Neutrophil (primary cell): ENCODE data around the gene EXOC3L1.

Experiments
- H3K27ac ChIP-seq: fragments of 200-600 bp; sonication (generic); 2 replicates; pipeline ENCODE4 v1.5.1; 2016; ENCODE audit warnings: mild to moderate bottlenecking, moderate library complexity
- H3K27me3 ChIP-seq: fragments of 200-600 bp; sonication (generic); 2 replicates; pipeline ENCODE4 v1.6.0; 2016; ENCODE audit warnings: mild to moderate bottlenecking
- H3K36me3 ChIP-seq: fragments of 200-600 bp; sonication (generic); 2 replicates; pipeline ENCODE4 v1.5.1; 2017
- H3K4me1 ChIP-seq, 2 experiments: fragments of 200-600 bp in 1 of 2; sonication (generic) in 1 of 2; 1 replicate in 1 of 2; 2 replicates in 1 of 2; pipeline versions ENCODE4 v1.5.1 to v1.6.1; 2013 to 2016; ENCODE audit warnings: low read depth in 1 of 2, low read length in 1 of 2, mild to moderate bottlenecking in 1 of 2, moderate library complexity in 1 of 2; ENCODE audit not compliant: control insufficient read depth in 1 of 2, insufficient read depth in 1 of 2
- H3K4me3 ChIP-seq, 2 experiments: fragments of 200-600 bp in 1 of 2; sonication (generic) in 1 of 2; 1 replicate in 1 of 2; 2 replicates in 1 of 2; pipeline ENCODE4 v1.5.1; 2013 to 2016; ENCODE audit warnings: low read depth in 1 of 2, low read length in 1 of 2, mild to moderate bottlenecking in 1 of 2, moderate library complexity in 1 of 2
- H3K9me3 ChIP-seq: fragments of 200-600 bp; sonication (generic); 2 replicates; pipeline ENCODE4 v1.5.1; 2016
- CTCF ChIP-seq: fragments of 200-600 bp; sonication (generic); IDR thresholded peaks from 2 replicates; pipeline ENCODE4 v1.5.1; 2016; ENCODE audit warnings: antibody characterized with exemption

Gene EXOC3L1

GRCh38 chr16:67192781-67193361 is 2.9 kb upstream of the EXOC3L1 start:
- Histone ChIP-seq H3K4me1 (peaks cover 21 to 26% of the 10 kb centered on the region in 2 experiments), H3K4me3 (peak overlapping the region; percentile 79 to 97), H3K9me3 (no peaks in the 10 kb centered on the region), H3K36me3 (peaks cover 46% of the 10 kb centered on the region), H3K27ac (peak overlapping the region; percentile 81), H3K27me3 (no peaks in the 10 kb centered on the region)
- TF ChIP-seq CTCF = no peak

GRCh38 chr16:67191995-67192681 is 2.2 kb upstream of the EXOC3L1 start, which contains the start of gene E2F4:
Gene E2F4 (plus strand): TSS chr16:67192155. CDS start chr16:67192228, 73 bp downstream.
- Histone ChIP-seq H3K36me3 (peaks cover 38% of the 10 kb centered on the region), H3K27me3 (peaks cover under 1% of the 10 kb centered on the region), H3K4me1 (peaks cover 21 to 26% of the 10 kb centered on the region in 2 experiments), H3K27ac (peak within 1 kb of the TSS; percentile 81), H3K9me3 (no peaks in the 10 kb centered on the region), H3K4me3 (peak within 1 kb of the TSS; percentile 79 to 97)
- peak; percentile 53 for TF ChIP-seq CTCF

- Histone ChIP-seq H3K9me3 (no peaks in the 10 kb centered on the region), H3K27me3 (peaks cover 7% of the 10 kb centered on the region), H3K4me1 (peaks cover 21 to 26% of the 10 kb centered on the region in 2 experiments), H3K36me3 (peaks cover 32% of the 10 kb centered on the region), H3K4me3 (peak overlapping the region; percentile 79 to 97), H3K27ac (peak overlapping the region; percentile 81)
- TF ChIP-seq CTCF = no peak
Measured at GRCh38 chr16:67191411-67191994, 1.6 kb upstream of the EXOC3L1 start.

GRCh38 chr16:67190448-67191399 is 788 bp upstream of the EXOC3L1 start:
- H3K27ac ChIP-seq = no peak overlapping the region
- TF ChIP-seq CTCF = no peak
- H3K9me3 ChIP-seq = no peaks in the 10 kb centered on the region
- peaks cover 14% of the 10 kb centered on the region for H3K27me3 ChIP-seq
- H3K36me3 ChIP-seq = peaks cover 24% of the 10 kb centered on the region
- H3K4me3 ChIP-seq = no peak overlapping the region
- H3K4me1 ChIP-seq = peaks cover 24 to 28% of the 10 kb centered on the region in 2 experiments

GRCh38 chr16:67188798-67189197 is 1.1 kb downstream of the EXOC3L1 start:
- H3K27me3 ChIP-seq = peaks cover 30% of the 10 kb centered on the region
- peaks cover 40 to 42% of the 10 kb centered on the region in 2 experiments for H3K4me1 ChIP-seq
- H3K9me3 ChIP-seq = no peaks in the 10 kb centered on the region
- no peak overlapping the region for H3K27ac ChIP-seq
- no peak for TF ChIP-seq CTCF
- peaks cover 5% of the 10 kb centered on the region for H3K36me3 ChIP-seq
- H3K4me3 ChIP-seq = no peak overlapping the region
